Gastroesophageal sphincter (tissue), 4 donors: Measurements from ENCODE around the gene NDUFA11. TPM values are rescaled to one million over a fixed set of nuclear protein-coding genes. Genes with fewer than 3 reads are reported as not detected.
"Not testable (repeated sequence)": the region's sequence is repeated elsewhere in the genome, so short reads cannot be mapped to it uniquely, and the experiment has no call there.

Experiments
- ATAC-seq: fragments of 150-250 bp; one replicate; pipeline ENCODE4 v1.9.1; 2016; ENCODE audit warnings: mild to moderate bottlenecking, moderate library complexity
- H3K27ac ChIP-seq, 4 donors: fragments of 200-600 bp; sonication (generic) in 3 of 4; 1 replicate in 3 of 4; 2 replicates in 1 of 4; pipeline ENCODE4 v1.5.1; 2016 to 2019
- H3K27me3 ChIP-seq: fragments of 200-600 bp; sonication (generic); one replicate; pipeline ENCODE4 v1.5.1; 2019
- H3K36me3 ChIP-seq, 2 donors: fragments of 200-600 bp; sonication (generic); one replicate each; pipeline ENCODE4 v1.5.1; 2019; ENCODE audit warnings: control low read depth in 1 of 2
- H3K4me1 ChIP-seq, 3 donors: fragments of 200-600 bp; sonication (generic); 1 replicate in 2 of 3; 2 replicates in 1 of 3; pipeline ENCODE4 v1.5.1; 2016 to 2019; ENCODE audit warnings: control low read depth in 2 of 3
- H3K4me3 ChIP-seq, 2 donors: fragments of 200-600 bp; sonication (generic); one replicate each; pipeline ENCODE4 v1.5.1; 2019; ENCODE audit warnings: mild to moderate bottlenecking in 1 of 2, moderate library complexity in 1 of 2
- H3K9me3 ChIP-seq, 3 donors: fragments of 200-600 bp; sonication (generic); one replicate each; pipeline ENCODE4 v1.5.1; 2017 to 2019; ENCODE audit warnings: control low read depth in 2 of 3
- EP300 ChIP-seq: sonication (generic); formaldehyde crosslinking; IDR thresholded peaks from one replicate; pipeline ENCODE4 v1.6.1; 2017; ENCODE audit warnings: antibody characterized with exemption, mild to moderate bottlenecking
- POLR2A ChIP-seq, 2 donors: fragments of 450-650 bp; IDR thresholded peaks; one replicate each; pipeline ENCODE4 v1.6.1; 2017; ENCODE audit warnings: antibody characterized with exemption in 2 of 2, mild to moderate bottlenecking in 2 of 2, moderate library complexity in 1 of 2
- POLR2AphosphoS5 ChIP-seq: sonication (generic); formaldehyde crosslinking; IDR thresholded peaks from one replicate; pipeline ENCODE4 v1.6.1; 2017; ENCODE audit warnings: antibody characterized with exemption
- WGBS, 2 donors: methylation state at CpG; one replicate each; pipeline ENCODE4 v1.1.5; 2018; ENCODE audit warnings: low coverage in 1 of 2; 5-methylcytosine and 5-hydroxymethylcytosine counted together
- total RNA-seq, 4 donors: library from RNA; depleted of rRNA; stranded (reverse); fragments of >200 nt; gene quantifications; one replicate each; pipeline ENCODE4 v1.1.0, GENCODE V29; 2016
- TF ChIP-seq, protein P1 (sequence below), 4 experiments: fragments of 200-600 bp in 2 of 4; fragments of 450-650 bp in 2 of 4; sonication (generic) in 1 of 4; IDR thresholded peaks; one replicate each; pipeline ENCODE4 v1.5.1; 2017 to 2019; ENCODE audit warnings: antibody characterized with exemption in 4 of 4, mild to moderate bottlenecking in 2 of 4, moderate library complexity in 2 of 4

The NDUFA11 gene
- total RNA-seq, 4 donors from 2014 or later = 244 to 299 (median 265) TPM

DNA sequence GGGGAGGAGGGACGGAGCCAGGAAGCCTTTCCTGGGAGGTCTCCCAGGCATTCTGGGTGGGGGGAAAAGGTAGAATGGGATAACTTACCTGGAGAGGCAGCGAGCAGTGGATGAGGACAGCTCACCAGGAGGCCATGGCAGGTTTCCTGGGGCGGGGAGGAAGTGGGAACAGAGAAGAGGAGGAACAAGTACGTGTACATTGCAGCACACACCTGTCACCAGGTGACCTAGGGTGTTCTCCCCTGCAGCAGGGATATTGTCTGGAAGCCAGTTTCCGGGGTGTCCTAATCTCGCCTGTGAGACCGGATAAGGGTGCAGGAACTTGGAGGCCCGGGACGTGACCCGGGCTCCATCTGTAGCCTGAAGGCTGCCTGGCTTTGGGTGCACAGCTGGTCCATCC is 52.3 kb downstream of the NDUFA11 start, which contains the start of gene FUT3:
Gene FUT3 (minus strand): TSS at position 148 of the 400 bp plus-strand sequence.
- no peaks in the 10 kb centered on the region for H3K36me3 ChIP-seq
- TF ChIP-seq, protein P1, sequence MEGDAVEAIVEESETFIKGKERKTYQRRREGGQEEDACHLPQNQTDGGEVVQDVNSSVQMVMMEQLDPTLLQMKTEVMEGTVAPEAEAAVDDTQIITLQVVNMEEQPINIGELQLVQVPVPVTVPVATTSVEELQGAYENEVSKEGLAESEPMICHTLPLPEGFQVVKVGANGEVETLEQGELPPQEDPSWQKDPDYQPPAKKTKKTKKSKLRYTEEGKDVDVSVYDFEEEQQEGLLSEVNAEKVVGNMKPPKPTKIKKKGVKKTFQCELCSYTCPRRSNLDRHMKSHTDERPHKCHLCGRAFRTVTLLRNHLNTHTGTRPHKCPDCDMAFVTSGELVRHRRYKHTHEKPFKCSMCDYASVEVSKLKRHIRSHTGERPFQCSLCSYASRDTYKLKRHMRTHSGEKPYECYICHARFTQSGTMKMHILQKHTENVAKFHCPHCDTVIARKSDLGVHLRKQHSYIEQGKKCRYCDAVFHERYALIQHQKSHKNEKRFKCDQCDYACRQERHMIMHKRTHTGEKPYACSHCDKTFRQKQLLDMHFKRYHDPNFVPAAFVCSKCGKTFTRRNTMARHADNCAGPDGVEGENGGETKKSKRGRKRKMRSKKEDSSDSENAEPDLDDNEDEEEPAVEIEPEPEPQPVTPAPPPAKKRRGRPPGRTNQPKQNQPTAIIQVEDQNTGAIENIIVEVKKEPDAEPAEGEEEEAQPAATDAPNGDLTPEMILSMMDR (IDR thresholded peaks at IDR 0.05) = no peak
- no peak for TF ChIP-seq POLR2AphosphoS5
- no peak for TF ChIP-seq POLR2A (IDR thresholded peaks at IDR 0.05)
- no peak for TF ChIP-seq EP300
- WGBS, 2 donors = 71% methylated on average over 1 of the region's 10 CpGs; no CpG with 5 or more reads in 1 of the 2 donors
- H3K27ac ChIP-seq = peak within 1 kb of the TSS in 1 of 4 donors; percentile 12
- H3K27me3 ChIP-seq = no peaks in the 10 kb centered on the region
- no peak for ATAC-seq
- no peaks in the 10 kb centered on the region for H3K9me3 ChIP-seq
- peaks cover 0 to 13% (median 5%) of the 10 kb centered on the region in 3 donors for H3K4me1 ChIP-seq
- H3K4me3 ChIP-seq = no peak within 1 kb of the TSS

DNA sequence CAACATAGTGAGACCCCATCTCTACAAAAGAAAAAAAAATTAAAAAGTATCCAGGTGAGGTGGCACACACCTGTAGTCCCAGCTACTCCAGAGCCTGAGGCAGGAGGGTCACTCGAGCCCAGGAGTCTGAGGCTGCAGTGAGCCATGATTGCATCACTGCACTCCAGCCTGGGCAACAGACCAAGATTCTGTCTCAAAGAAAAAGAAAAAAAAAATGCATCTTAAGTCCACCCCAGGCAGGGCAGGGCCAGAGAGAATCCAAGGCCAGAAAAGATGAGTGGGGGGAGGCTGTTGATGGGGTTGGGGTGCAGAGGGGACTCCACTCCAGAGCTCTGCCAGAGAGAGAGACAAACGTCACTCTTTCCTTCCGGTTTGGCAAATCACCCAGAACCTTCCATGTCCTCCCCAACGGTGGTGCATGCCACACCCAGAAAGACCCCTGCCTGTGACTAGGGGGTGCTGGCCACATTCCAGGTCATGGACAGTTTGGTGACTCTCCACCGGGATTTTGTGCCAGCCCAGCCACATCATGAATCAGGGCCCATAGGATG is 52.8 kb downstream of the NDUFA11 start:
- H3K36me3 ChIP-seq = no peaks in the 10 kb centered on the region
- H3K27me3 ChIP-seq = no peaks in the 10 kb centered on the region
- H3K27ac ChIP-seq = peak overlapping the region in 1 of 4 donors; percentile 12
- peak; percentile 60 for TF ChIP-seq POLR2AphosphoS5
- TF ChIP-seq, protein P1 (IDR thresholded peaks at IDR 0.05) = no peak
- 0 to 5% methylated on average over 1 to 2 of the region's 5 CpGs for WGBS, 2 donors
- ATAC-seq = peak; percentile 80
- H3K4me1 ChIP-seq = peaks cover 0 to 13% (median 5%) of the 10 kb centered on the region in 3 donors
- no peak overlapping the region for H3K4me3 ChIP-seq
- H3K9me3 ChIP-seq = no peaks in the 10 kb centered on the region

DNA sequence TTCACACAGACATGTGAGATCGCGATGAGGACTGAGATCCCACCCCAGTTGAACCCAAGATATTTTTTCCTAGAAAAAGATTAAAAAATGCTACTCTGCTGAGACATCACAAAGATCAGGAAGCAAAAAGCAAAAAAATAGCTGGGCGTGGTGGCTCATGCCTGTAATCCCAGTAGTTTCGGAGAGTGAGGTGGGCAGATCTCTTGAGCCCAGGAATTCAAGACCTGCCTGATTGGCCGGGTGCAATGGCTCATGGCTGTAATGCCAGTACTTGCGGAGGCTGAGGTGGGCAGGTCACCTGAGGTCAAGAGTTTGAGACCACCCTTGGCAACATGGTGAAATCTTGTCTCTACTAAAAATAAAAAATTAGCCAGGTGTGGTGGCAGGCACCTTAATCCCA is 53.4 kb downstream of the NDUFA11 start:
- H3K36me3 ChIP-seq = no peaks in the 10 kb centered on the region
- H3K9me3 ChIP-seq = no peaks in the 10 kb centered on the region
- ATAC-seq = no peak
- 63 to 84% methylated on average over 3 to 6 of the region's 6 CpGs for WGBS, 2 donors
- H3K27me3 ChIP-seq = no peaks in the 10 kb centered on the region
- no peak overlapping the region for H3K4me3 ChIP-seq
- H3K4me1 ChIP-seq = peaks cover 0 to 13% (median 5%) of the 10 kb centered on the region in 3 donors
- H3K27ac ChIP-seq = no peak overlapping the region
- TF ChIP-seq POLR2A (IDR thresholded peaks at IDR 0.05) (no peak), POLR2AphosphoS5 (no peak), EP300 (no peak)
- TF ChIP-seq, protein P1 (IDR thresholded peaks at IDR 0.05) = no peak

DNA sequence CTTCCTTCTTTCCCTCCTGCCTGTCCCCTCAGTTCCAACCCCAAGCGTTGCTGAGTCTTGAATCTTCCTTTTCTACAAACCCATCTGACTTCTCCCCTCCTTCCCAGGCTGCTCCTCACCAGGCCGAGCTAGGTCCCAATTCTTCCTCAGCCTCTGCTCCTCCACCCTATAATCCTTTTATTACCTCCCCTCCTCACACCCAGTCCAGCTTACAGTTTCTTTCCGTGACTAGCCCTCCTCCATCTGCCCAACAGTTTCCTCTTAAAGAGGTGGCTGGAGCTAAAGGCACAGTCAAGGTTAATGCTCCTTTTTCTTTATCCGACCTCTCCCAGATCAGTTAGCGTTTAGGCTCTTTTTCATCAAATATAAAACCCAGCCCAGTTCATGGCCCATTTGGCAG is 55.0 kb downstream of the NDUFA11 start:
- 70 to 83% methylated on average over 2 to 5 of the region's 5 CpGs for WGBS, 2 donors

DNA sequence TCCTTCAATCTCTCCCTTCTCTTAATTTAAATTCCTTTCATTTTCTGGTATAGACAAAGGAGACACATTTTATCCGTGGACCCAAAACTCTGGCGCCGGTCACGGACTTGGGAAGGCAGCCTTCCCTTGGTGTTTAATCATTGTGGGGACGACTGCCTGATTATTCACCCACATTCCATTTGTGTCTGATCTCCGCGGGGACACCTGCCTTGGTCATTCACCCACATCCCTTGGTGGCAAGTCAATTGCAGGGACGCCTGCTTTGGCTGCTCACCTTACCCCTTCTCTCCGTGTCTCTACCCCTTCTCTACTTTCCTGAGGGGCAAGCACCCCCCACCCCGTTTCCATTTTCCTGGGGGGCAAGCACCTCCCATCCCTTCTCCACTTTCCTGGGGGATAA is 55.7 kb downstream of the NDUFA11 start:
- not testable (repeated sequence) for H3K27ac ChIP-seq, H3K9me3 ChIP-seq, H3K4me3 ChIP-seq, ATAC-seq, H3K27me3 ChIP-seq, H3K36me3 ChIP-seq
- WGBS, 2 donors = 73 to 79% methylated on average over 8 to 9 of the region's 10 CpGs
- H3K4me1 ChIP-seq = peaks cover 0 to 13% (median 5%) of the 10 kb centered on the region in 3 donors

More for the DNA sequence above, 55.0 kb downstream of the NDUFA11 start:
- H3K4me1 ChIP-seq = peaks cover 0 to 13% (median 5%) of the 10 kb centered on the region in 3 donors
- H3K4me3 ChIP-seq, H3K36me3 ChIP-seq, ATAC-seq, H3K9me3 ChIP-seq, H3K27ac ChIP-seq, H3K27me3 ChIP-seq: not testable (repeated sequence)

Other genes starting within 250 kb of the NDUFA11 start
- 10 to 100 TPM; 29.7 to 60.6 (median 50.7) TPM for gene MICOS13, start 223.3 kb downstream of the NDUFA11 start, total RNA-seq
- 10 to 100 TPM; 11.2 to 22.9 (median 18.9) TPM for gene HSD11B1L, start 222.8 kb downstream of the NDUFA11 start, total RNA-seq
- gene RPL36, start 213.5 kb downstream of the NDUFA11 start, total RNA-seq = 1,000 to 10,000 TPM in 1 of 4 donors, 100 to 1,000 TPM in 3; 393 to 1,204 (median 723) TPM
- 10 to 100 TPM; 44.5 to 73.2 (median 64.1) TPM for gene LONP1, start 183.6 kb downstream of the NDUFA11 start, total RNA-seq
- gene CATSPERD, start 183.2 kb downstream of the NDUFA11 start, total RNA-seq = under 1 TPM in 2 of 4 donors, not detected in 2; 0.27 to 0.47 TPM
- under 1 TPM in 1 of 4 donors, not detected in 3; 0.40 TPM for gene PRR22, start 119.0 kb downstream of the NDUFA11 start, total RNA-seq
- 10 to 100 TPM; 14.1 to 39.4 (median 22.6) TPM for gene DUS3L, start 112.6 kb downstream of the NDUFA11 start, total RNA-seq
- gene NRTN, start 98.7 kb downstream of the NDUFA11 start, total RNA-seq = 10 to 100 TPM in 2 of 4 donors, 1 to 10 TPM in 2; 3.6 to 27.2 (median 14.6) TPM
- 1 to 10 TPM in 1 of 4 donors, not detected in 3; 3.0 TPM for gene FUT6, start 64.1 kb downstream of the NDUFA11 start, total RNA-seq
- gene FUT3, start 52.3 kb downstream of the NDUFA11 start, total RNA-seq = 1 to 10 TPM in 2 of 4 donors, under 1 TPM in 1, not detected in 1; 0.12 to 4.8 (median 4.5) TPM
- gene FUT5, start 33.2 kb downstream of the NDUFA11 start, total RNA-seq = not detected
- gene VMAC, start 1.1 kb upstream of the NDUFA11 start, total RNA-seq = 1 to 10 TPM; 5.0 to 9.3 (median 8.0) TPM
- 10 to 100 TPM in 3 of 4 donors, 1 to 10 TPM in 1; 10.0 to 19.6 (median 15.2) TPM for gene CAPS, start 10.5 kb upstream of the NDUFA11 start, total RNA-seq
- gene RANBP3, start 74.3 kb upstream of the NDUFA11 start, total RNA-seq = 100 to 1,000 TPM in 2 of 4 donors, 10 to 100 TPM in 2; 87.0 to 125 (median 104) TPM
- 10 to 100 TPM; 18.7 to 49.1 (median 37.6) TPM for gene RFX2, start 206.7 kb upstream of the NDUFA11 start, total RNA-seq
- gene ACSBG2, start 231.9 kb upstream of the NDUFA11 start, total RNA-seq = 1 to 10 TPM in 2 of 4 donors, under 1 TPM in 1, not detected in 1; 0.47 to 2.0 (median 1.6) TPM